Stimulated activated CD8-positive, alpha-beta memory T cell treated with anti-CD3 and anti-CD28 coated beads, Interleukin-4, amount 100 ng/mL, for 48 hours (primary cell): ENCODE data around the gene UNG.
"Not testable (repeated sequence)": the region's sequence is repeated elsewhere in the genome, so short reads cannot be mapped to it uniquely, and the experiment has no call there.

Experiments used
- DNase-seq: peaks from one replicate; pipeline ENCODE4 v3.0.0-alpha.2; 2020

Gene UNG

DNA sequence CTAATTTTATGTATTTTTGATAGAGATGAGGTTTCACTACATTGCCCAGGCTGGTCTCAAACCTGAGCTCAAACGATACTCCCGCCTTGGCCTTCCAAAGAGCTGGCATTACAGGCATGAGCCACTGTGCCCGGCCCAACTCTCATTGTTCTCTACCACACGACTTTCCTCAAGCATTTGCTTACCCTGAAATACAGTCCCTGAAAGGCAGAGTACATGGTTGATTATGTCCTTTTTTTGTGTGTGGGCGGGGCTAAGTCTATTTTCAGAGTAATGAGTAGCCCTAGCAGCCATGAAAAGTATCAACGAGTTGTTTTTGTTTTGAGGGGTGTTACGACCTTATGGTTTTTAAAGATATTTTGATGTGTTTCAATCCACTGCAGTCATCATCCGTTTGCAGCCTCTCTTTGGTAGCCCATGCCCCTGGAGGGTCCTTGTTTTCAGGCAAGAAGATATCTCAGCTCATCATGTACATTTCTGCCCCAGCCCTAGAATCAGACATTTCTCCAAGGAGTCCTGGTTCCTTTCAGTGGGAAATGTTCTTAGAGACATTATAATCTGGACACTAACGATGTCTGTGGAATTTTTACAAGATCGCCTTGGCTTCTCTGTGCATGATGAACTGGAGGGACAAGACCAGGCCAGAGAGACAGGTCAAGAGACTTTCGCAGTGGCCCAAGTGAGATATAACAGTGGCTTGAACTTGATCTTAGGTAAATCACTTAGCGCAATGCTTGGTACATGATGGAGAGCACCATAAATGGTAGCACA is 27.7 kb downstream of the UNG start:
- DNase-seq, result no peak

DNA sequence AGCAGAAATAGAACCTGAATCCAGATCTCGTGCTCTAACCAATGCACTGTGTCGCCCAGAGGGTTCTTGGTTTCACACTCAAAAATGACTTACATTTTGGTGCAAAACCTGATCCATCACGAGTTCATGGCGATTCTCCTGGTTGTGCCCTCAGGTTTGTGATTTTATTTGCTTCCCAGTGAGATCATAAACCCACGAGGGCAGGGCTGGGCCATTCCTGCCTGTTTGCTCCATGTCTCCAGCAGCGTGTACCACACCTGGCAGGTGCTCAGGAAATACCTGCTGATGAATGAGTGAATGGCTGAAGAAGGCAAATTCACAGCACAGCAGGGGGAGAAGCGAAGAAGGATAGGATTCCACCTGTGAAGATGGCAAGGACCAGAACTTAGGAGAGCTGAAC is 28.4 kb downstream of the UNG start:
- no peak for DNase-seq

DNA sequence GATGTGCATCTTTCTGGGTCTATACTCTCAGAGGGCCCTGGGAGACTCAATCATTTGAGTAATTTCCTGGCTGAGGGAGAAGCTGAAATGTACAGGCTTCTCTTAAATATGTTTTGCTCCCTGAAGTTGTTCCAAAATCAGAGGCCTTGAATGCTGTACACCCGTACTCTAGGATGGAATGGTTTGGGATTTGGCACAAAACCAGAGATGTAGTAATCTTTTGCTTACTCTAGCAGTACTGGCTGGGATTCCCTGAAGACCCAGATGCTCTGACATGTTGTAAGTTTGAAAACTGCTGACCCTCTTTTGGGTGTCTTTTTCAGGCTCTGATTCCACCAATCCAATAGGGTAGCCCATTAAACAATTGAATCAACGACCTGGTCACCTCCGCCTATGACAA is 29.4 kb downstream of the UNG start:
- DNase-seq, result no peak

DNA sequence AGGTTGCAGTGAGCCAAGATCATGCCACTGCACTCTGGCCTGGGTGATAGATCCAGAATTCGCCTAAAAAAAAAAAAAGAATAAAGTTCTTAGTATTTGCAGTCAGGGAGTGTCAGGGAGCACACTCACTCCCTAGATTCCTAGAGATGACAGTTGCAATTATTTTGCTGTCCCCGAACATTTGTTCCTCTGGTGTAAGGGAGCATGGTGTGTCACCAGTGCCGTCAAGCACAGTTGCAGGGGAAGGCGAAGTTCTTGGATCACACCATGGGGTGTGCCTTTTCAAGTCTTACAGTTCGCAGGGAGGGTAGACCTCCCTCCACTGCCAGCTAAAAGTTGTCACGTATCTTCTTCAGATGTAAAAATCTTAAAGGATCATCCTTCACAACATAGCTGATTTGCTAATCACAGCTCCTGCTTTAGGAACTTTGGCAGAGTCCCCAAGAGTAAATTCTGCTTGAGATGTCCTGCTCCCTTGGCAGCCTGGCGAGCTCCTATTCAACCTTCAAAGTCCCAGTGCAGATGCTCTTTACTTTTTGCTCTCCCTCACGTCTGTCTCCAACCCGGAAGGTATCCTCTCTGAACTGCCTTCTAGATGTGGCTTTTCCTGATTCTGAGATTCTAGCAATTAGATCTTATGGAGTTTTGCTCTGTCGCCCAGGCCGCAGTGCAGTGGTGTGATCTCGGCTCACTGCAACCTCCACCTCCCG is 30.3 kb downstream of the UNG start:
- no peak for DNase-seq

DNA sequence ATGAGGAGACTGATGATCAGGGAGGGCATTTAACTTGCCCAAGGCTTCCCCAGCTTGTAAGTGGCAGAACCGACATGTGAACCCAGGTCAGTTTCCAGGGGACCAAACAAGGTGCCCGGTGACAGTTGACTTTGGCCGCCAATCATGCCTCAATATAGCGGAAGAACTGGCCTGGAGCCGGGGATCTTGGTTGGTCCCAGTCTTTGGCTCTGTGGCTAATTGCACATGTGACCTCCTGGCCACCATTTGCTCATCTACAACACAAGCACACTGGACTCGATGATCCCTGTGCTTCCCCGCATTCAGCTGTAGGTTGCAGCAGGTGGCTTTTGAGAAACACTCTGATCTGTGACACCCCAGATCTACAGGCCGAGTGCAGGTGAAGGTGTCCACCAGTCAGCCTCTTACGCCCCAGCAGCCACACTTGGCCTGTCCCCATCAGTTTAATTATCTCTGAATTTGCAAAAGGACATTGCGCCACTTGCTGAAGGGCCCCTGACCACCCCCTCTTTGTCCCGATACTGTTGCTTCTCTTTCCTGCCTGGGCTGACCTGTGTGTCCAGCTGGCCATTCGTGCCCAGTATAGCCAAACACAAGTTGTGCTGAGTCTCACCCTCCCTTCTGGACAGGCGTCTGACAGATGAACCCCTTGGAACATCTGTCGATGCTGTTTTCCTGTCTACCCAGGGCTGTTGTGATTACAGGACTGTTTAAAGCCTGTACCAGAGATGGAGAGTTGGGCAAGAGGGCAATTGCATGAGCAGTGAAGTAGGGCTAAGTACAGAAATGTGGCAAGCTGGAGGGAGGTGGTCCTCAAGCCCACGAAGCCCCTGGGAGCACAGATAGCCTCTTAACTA is 33.1 kb downstream of the UNG start:
- no peak for DNase-seq

DNA sequence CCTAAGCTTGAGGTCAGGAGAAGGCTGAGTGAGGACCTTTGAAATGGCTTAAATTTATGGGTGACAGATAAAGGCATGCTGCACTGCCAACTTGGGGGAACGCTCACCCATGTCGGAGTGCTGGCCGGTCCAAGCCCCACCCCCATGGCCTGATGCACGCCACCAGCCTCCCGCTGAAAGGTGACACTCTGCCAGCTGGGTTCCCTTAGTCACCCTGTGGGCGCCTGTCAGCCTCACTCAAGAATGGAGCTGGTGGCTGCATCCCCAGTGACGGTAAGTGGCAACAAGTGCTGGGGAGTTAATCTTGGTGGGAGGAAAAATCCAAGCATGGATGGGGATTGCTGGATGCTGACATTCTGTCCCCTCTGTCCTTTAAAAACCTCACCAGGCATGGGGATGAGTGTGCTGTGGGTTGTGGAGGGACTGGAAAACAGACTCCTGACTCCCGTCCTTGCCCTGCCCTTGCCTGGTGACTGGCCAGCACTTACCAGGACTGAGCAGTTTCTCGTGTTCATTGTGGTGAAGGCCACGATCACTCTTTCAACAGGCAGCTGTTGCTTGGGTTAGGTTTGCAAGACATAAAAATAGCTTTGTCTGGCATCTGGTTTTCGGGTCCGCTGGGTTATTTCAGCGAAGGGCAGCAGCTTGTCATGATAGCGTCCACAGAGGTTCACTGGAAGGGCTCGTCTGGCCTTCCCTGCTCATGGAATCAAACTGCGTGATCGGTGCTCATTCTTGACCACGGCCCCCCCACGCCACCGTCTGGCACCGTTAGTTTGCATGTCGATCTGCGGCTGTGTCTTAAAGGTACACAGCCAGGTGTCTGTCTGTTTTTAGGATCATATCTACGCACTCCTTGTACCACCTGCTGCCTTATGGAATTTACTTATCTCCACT is 34.0 kb downstream of the UNG start:
- no peak for DNase-seq

DNA sequence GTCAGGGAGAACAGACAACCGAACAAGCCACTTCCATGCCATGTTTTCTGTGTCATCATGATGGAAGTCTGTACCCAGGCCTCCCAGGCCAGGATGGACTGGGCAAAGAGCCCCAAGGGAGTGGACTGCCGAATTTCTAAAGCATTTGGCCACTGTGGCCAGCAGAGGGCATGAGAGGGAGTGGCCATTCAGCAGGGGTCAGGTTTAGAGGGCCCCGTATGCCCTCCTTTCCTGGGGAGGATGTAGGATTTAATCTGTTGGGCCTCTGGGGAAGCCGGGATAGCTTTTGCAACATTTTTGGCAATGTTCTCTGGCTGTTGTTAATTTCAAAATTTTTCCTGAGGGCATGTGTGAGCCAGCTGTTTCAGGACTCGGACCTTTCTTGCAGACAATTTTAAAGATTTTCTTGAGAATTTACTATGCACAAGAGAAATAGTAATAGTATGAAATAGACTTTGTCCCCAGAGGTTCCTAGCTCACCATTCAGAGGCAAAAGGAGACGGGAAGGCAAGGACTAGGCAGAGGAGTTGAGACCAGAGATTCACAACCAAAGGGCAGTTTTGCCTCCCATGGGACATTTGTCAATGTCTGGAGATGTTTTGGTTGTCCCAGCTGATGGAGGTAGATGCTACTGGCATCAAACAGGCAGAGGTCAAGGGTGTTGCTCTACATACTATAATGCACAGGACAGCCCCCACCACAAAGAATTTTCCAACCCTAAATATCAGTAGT is 37.0 kb downstream of the UNG start:
- DNase-seq, result no peak

DNA sequence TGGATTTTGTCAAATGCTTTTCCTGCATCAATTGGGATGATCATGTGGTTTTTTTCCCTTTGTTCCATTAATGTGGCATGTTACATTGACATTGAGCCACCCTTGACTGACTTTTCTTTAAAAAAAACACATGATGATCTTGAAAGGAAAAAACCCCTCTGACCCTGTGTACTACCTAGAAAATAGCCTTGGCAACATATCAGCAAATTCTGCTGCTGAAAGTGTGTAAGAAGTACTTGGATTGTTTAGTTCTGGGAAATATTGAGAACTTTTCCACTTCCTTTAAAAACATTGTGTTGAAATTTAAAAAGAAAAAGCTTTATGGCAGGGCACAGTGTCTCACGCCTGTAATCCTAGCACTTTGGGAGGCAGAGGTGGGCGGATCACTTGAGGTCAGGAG is 39.7 kb downstream of the UNG start:
- DNase-seq, result no peak

DNA sequence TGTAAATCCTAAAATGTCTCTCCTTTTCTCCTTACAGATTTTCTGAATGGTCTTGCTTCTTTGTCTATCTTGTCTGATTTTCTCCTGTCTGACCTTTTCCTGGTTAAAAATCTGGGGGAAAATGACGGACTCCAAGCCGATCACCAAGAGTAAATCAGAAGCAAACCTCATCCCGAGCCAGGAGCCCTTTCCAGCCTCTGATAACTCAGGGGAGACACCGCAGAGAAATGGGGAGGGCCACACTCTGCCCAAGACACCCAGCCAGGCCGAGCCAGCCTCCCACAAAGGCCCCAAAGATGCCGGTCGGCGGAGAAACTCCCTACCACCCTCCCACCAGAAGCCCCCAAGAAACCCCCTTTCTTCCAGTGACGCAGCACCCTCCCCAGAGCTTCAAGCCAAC is 42.0 kb downstream of the UNG start:
- no peak for DNase-seq

DNA sequence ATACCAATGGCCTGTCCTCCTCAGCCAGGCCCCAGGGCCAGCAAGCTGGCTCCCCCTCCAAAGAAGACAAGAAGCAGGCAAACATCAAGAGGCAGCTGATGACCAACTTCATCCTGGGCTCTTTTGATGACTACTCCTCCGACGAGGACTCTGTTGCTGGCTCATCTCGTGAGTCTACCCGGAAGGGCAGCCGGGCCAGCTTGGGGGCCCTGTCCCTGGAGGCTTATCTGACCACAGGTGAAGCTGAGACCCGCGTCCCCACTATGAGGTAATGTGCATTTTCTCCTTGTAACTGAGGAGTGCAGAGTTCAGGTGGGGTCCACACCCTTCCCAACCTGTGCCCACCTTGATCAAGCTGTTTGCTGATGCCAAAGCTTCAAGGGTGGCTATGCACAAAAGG is 42.4 kb downstream of the UNG start:
- no peak for DNase-seq

DNA sequence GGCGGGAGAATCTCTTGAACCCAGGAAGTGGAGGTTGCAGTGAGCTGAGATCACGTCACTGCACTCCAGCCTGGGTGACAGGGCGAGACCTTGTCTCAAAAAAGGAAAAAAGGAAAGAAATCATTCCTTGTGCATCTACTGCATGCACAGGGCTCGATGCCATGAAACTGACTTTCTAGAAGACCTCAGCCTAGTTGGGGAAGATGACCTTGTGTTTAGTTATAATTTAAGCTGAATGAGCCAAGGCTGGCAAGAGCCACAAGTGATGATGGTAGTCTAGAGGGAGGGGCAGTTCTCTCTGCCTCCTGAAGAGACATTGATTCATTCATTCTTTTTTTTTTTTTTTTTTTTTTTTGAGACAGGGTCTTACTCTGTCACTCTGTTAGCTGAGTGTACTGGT is 43.2 kb downstream of the UNG start:
- DNase-seq, result no peak

DNA sequence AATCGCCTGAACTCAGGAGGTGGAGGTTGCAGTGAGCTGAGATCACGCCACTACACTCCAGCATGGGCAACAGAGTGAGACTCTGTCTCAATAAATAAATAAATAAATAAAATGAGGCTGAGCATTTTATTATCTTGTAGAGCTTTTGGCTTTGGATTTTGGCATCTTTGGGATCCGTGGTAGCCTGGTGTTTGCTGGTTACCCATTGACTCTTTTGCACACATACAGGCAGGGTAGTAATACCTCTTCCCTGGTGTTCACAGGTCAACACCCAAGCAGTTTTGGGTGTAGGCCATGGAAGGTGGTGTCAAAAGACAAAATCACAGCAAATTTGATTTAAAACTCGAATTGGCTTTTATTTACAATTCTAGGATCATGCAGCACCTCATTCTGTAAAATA is 46.8 kb downstream of the UNG start:
- DNase-seq, result no peak

DNA sequence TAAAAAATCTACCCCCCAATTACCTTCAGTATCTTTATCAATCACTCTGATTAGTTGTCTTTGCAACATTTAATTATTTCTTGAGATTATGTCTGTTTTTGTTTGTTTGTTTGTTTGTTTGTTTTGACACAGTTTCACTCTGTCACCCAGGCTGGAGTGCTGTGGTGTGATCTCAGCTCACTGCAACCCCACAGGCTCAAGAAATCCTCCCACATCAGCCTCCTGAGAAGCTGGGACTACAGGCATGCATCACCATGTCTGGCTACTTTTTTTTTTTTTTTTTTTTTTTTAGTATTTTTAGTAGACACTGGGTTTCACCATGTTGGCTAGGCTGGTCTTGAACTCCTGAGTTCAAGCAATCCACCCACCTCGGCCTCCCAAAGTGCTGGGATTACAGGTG is 49.7 kb downstream of the UNG start:
- not testable (repeated sequence) for DNase-seq

DNA sequence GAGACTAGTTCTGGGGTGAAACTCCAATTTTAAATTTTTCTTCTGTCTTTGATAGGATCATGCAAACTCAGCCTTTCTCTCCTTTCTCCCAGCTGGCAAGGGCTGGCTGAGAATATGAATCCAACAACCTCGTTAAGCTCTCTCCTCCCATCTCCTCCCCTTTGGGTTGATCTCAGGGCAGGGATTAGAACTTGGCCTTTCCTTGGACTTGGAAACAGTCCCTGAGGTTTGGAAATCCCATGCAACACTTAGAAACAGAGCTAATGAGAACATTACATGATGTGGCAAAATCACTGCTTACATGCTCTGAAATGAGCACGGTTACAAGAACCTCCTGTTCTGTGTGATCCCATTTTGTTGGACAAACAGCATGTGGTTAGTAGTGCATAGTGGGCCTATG is 50.6 kb downstream of the UNG start:
- no peak for DNase-seq

DNA sequence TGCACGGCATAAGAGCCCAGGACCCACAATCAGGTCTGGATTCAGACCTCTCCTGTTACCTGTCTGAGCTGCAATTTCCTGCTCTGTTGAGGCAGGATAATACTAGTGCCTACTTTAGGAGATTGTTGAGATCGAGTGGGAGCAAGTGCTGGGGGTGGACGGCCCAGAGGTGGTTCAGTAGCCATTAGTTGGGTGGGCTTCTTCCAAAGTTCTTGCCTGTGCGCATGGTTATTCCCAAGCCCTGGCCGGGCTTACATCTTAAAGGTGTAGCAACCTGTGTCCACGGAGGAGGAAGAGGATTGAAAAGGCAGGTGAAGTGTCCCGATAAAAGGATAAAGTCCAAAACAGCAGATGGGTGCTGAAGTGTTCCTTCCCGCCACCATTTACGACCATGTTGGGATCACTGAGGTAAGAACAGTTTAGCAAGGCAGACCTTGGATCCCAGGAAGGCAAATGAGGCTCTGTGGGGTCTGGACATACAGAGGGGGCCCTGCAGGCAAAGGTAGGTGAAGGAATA is 52.8 kb downstream of the UNG start:
- no peak for DNase-seq

DNA sequence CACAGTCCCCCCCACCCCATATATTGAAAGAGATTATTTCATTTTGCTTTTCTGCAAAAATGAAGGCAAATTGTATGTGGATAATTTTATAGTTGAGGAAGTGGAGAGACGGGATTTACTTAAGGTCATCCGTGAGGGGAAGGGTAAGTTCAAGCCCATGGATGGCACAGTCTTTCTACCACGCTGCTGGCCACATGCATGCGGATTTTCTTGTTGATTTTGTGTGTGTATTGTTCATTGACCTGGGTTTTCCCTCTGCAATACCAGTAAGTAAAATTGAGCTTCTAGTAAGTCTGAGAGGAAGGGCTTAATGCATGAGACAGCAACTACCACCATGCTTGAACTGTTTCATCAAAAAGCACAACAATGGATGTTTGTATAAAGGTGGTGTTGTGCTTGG is 54.1 kb downstream of the UNG start:
- DNase-seq, result no peak

DNA sequence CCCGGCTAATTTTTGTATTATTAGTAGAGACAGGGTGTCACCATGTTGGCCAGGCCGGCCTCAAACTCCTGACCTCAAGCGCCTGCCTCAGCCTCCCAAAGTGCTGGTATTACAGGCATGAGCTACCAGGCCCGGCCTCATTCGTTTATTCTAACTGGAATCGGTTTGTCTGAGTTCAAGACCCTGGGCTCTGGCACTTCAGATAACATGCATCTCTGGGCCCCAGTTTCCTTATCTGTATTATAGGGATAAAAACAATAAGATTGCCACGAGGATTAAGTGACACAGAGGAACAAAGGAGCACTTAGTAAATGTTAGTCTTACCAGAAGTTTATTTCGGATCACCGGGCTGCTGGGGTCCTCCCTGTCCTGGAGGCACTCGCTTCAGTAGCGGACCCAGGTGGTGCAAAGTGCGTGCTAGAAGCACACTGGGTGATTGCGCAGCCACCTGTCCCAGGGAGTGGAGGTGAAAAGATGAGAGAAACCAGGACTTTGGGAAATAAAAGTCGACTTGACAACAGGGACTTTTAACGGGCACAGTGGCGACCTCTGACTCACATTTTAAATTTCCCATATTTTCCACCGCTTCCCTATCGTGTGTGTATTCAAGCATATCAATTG is 56.5 kb downstream of the UNG start:
- DNase-seq, result peak; percentile 27

DNA sequence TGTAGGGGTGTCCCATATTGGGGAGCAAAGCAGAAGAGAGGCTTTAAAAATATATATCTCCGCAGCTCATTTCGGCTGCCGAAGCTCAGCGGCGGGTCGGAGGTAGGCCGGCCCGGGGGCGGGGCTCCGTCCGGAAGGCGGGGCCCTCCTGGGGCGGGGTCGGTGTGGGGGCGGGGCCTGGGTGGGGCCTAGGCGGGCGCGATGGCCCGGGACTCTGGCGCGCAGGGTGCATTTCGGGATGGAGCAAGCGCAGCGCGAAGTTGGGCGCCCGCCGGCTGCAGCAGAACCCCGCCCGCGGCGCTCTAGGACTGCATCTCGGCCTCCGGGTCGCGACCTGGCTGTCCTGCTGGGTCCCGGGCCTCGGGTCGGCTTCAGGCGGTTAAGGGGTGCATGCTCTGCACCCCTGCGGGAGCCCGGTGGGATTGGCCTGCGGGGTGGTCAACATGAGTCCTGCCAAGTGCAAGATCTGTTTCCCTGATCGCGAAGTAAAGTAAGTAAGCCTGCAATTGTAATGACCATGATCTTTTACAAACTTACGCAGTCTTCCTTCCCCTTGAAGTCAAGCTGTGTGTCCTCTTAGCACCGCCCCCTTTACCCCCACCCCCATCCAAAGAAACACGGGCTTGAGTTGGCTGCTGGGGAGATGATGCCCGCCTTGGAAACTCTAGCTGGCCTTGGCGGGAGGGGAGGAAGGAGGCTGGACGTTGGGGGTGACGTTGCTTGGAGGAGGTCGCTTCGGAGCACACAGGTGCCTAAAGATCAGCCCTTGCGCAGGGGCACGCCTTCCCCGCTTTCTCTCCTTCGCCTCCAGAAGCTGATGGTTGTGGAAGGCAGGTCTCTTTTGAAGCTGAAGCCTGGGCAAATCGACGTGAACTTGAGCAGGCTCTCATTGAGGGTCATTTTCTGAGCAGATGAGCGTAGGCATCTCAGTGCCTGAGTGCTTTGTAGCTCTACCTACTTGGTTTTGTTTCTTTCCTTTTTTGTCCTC is 57.3 kb downstream of the UNG start:
- DNase-seq, result peak; percentile 86

DNA sequence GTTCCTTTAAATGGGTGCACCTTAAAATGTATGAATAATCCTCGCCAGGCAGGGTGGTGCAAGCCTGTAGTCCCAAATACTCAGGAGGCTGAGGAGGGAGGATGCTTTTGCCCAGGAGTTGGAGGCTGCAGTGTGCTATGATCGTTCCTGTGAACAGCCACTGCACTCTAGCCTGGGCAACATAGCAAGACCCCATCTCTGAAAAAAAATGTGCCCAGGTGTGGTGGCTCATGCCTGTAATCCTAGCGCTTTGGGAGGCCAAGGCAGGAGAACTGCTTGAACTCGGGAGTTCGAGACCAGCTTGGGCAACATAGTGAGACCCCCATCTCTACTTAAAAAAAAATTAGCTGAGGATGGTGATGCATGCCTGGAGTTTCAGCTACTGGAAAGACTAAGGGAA is 58.6 kb downstream of the UNG start:
- DNase-seq, result no peak

DNA sequence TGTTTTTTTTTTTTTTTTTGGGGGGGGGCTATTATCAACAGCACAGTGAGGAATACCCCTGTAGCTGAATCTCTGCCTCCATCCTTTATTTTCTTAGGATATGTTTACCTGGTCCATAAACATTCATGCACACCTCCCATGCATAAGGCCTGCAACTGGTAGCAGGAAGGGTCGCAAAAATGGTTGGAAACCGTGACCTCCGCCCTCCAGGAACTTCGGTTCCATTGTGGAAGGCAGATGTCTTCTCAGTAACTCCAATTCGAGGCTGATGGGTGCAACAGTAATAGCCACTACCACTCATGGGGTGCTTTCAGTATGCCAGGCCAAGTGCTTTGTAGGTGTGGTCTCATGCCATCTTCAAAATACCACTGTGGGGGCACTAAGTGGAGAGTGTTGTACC is 59.2 kb downstream of the UNG start:
- no peak for DNase-seq
